Fibroblast of skin of right biceps (primary cell): ENCODE data around the gene SLC17A8.
"Not testable (repeated sequence)": the region's sequence is repeated elsewhere in the genome, so short reads cannot be mapped to it uniquely, and the experiment has no call there.

Source experiments
- DNase-seq: peaks from one replicate; pipeline ENCODE4 v3.0.0-alpha.2; 2013

The SLC17A8 gene

GRCh38 chr12:100356644-100357223, at the start of gene SLC17A8:
Gene SLC17A8 (plus strand): TSS chr12:100357074. CDS start chr12:100357392, 318 bp downstream.
- DNase-seq: no peak

GRCh38 chr12:100308138-100308537, 48.7 kb upstream of the SLC17A8 start:
- DNase-seq: not testable (repeated sequence)

- DNase-seq: no peak
Observed at GRCh38 chr12:100311317-100311716, 45.6 kb upstream of the SLC17A8 start.

- DNase-seq: no peak
Observed at GRCh38 chr12:100317371-100317770, 39.5 kb upstream of the SLC17A8 start.

- no peak for DNase-seq
Observed at GRCh38 chr12:100324498-100324897, 32.4 kb upstream of the SLC17A8 start.

GRCh38 chr12:100326208-100326607, 30.7 kb upstream of the SLC17A8 start:
- no peak for DNase-seq

- DNase-seq: no peak
Observed at GRCh38 chr12:100329800-100330199, 27.1 kb upstream of the SLC17A8 start.

GRCh38 chr12:100331871-100332270, 25.0 kb upstream of the SLC17A8 start:
- no peak for DNase-seq

GRCh38 chr12:100332852-100333251, 24.0 kb upstream of the SLC17A8 start:
- DNase-seq: no peak

- DNase-seq: no peak
Observed at GRCh38 chr12:100337299-100337698, 19.6 kb upstream of the SLC17A8 start.

- no peak for DNase-seq
Observed at GRCh38 chr12:100337727-100338126, 19.1 kb upstream of the SLC17A8 start.

GRCh38 chr12:100339071-100339470, 17.8 kb upstream of the SLC17A8 start:
- no peak for DNase-seq

- DNase-seq: not testable (repeated sequence)
Observed at GRCh38 chr12:100342897-100343296, 14.0 kb upstream of the SLC17A8 start.

- not testable (repeated sequence) for DNase-seq
Observed at GRCh38 chr12:100344351-100344750, 12.5 kb upstream of the SLC17A8 start.

GRCh38 chr12:100345020-100345767, 11.7 kb upstream of the SLC17A8 start:
- no peak for DNase-seq

GRCh38 chr12:100346660-100347059, 10.2 kb upstream of the SLC17A8 start:
- DNase-seq: no peak

- DNase-seq: peak; percentile 19
Observed at GRCh38 chr12:100348657-100349454, 8.0 kb upstream of the SLC17A8 start.

- DNase-seq: no peak
Observed at GRCh38 chr12:100359248-100359647, 2.4 kb downstream of the SLC17A8 start.

GRCh38 chr12:100359822-100360221, 2.9 kb downstream of the SLC17A8 start:
- peak; percentile 32 for DNase-seq

GRCh38 chr12:100360450-100360849, 3.6 kb downstream of the SLC17A8 start:
- no peak for DNase-seq

- DNase-seq: no peak
Observed at GRCh38 chr12:100364324-100364723, 7.5 kb downstream of the SLC17A8 start.

GRCh38 chr12:100365411-100365810, 8.5 kb downstream of the SLC17A8 start:
- DNase-seq: no peak

- DNase-seq: no peak
Observed at GRCh38 chr12:100368066-100368465, 11.2 kb downstream of the SLC17A8 start.

GRCh38 chr12:100371146-100371545, 14.3 kb downstream of the SLC17A8 start:
- no peak for DNase-seq
